Measurements from ENCODE around the gene MADD. TPM values are rescaled to one million over a fixed set of nuclear protein-coding genes. Genes with fewer than 3 reads are reported as not detected.

MADD gene
- total and polyA plus RNA-seq, 10 of the 15 experiments (the other 5 are each of a cell fraction or from before 2014, with no cell fraction given): 0.47 to 35.4 (median 17.6) TPM

DNA sequence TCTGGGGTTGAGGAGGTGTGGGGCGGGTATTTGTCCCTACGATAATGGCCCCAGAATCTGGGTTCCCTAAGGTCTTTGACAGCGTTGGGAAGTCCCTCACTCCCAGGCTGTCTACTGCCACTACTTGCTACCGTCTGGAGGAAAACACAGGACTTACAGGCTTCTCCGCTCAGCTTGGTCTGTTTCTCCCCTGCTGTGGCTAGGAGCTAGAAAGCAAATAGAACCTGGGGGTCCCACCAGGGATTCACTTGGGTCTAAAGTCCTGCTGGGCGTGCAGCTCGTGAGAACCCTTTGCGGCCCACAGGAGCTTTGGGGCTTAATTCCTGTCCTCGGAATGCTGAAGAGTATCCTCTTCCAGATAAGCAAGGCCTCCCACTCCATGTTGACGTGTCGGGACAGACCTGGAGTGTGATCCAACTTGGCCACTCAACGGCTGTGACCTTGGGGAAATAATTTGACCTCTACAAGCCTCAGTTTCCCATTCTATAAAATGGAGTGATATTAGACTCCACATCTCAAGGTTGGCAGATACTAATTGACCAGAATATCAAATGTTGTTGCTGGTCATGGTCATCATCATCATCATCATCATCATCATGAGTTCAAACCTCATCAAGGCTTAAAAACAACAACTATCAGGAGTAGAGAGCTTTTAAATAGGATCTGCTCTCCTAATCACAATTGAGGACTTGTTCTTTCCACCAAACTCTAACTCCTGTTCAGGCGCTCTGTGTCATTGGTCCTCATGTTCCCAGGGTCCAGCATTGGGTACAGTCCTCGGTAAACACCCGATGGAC lies 84.2 kb downstream of the MADD start:
- intact Hi-C loops (cut with micrococcal nuclease; ENCODE audit: unreplicated experiment) (no loop called here), in situ Hi-C loops (cut with MboI) (no loop called here)
- H4K20me1 ChIP-seq (ENCODE audit: control insufficient read depth, insufficient read depth): no peaks in the 10 kb centered on the region
- SMC1A ChIA-PET (ENCODE audit: uncharacterized antibody, unreplicated experiment): no interaction called here
- no peaks in the 10 kb centered on the region for H3K4me1 ChIP-seq (ENCODE audit: control insufficient read depth, insufficient read depth, low read length)
- no peak for DNase-seq (ENCODE audit: low read depth, low spot score)
- H3K9ac ChIP-seq (ENCODE audit: control insufficient read depth, insufficient read depth, low read length): no peak overlapping the region
- RAD21 ChIA-PET (ENCODE audit: unreplicated experiment): no interaction called here
- CTCF ChIA-PET: no interaction called here
- H3K4me3 ChIP-seq: no peak overlapping the region
- H3K4me2 ChIP-seq (ENCODE audit: control insufficient read depth, insufficient read depth): no peak overlapping the region
- no peak for FAIRE-seq
- no peaks in the 10 kb centered on the region for H3K79me2 ChIP-seq (ENCODE audit: control insufficient read depth, insufficient read depth, low read length)
- no peak for ATAC-seq
- BruUV-seq (replicated peaks): no TSS peak
- H3K9me3 ChIP-seq (replicated peaks; ENCODE audit: control insufficient read depth, insufficient read depth, low read length): no peaks in the 10 kb centered on the region; the same call in 2 of the 3 replicates
- H2AFZ ChIP-seq (ENCODE audit: control insufficient read depth, low read depth, low read length): no peak overlapping the region
- H3K27me3 ChIP-seq (replicated peaks in 1 of 2; ENCODE audit: control insufficient read depth in 2 of 2, insufficient read depth in 2 of 2, low read length in 1 of 2): no peaks in the 10 kb centered on the region
- no peak for TF ChIP-seq NFXL1 (IDR thresholded peaks at IDR 0.05; ENCODE audit: borderline replicate concordance)
- TF ChIP-seq SMC3 (IDR thresholded peaks at IDR 0.05; ENCODE audit: borderline replicate concordance, low read length): no peak
- no peak for TF ChIP-seq NFIC (IDR thresholded peaks at IDR 0.05; ENCODE audit: low read depth, low read length)
- TF ChIP-seq USF1 (IDR thresholded peaks at IDR 0.05; ENCODE audit: borderline replicate concordance, extremely low read length, insufficient read depth, low read depth, low read length): no peak
- TF ChIP-seq EGR1 (IDR thresholded peaks at IDR 0.05; ENCODE audit: borderline replicate concordance in 1 of 2, low read depth in 2 of 2, low read length in 2 of 2): no peak
- TF ChIP-seq, protein P1, sequence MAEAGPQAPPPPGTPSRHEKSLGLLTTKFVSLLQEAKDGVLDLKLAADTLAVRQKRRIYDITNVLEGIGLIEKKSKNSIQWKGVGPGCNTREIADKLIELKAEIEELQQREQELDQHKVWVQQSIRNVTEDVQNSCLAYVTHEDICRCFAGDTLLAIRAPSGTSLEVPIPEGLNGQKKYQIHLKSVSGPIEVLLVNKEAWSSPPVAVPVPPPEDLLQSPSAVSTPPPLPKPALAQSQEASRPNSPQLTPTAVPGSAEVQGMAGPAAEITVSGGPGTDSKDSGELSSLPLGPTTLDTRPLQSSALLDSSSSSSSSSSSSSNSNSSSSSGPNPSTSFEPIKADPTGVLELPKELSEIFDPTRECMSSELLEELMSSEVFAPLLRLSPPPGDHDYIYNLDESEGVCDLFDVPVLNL (IDR thresholded peaks at IDR 0.05; ENCODE audit: low read depth, low read length): no peak
- no peak for TF ChIP-seq WRNIP1 (IDR thresholded peaks at IDR 0.05; ENCODE audit: borderline replicate concordance, low read depth, low read length)
- no peak for TF ChIP-seq CEBPB (IDR thresholded peaks at IDR 0.05; ENCODE audit: borderline replicate concordance in 1 of 2, low read depth in 2 of 2, low read length in 2 of 2)
- no peak for TF ChIP-seq PAX5 (IDR thresholded peaks at IDR 0.05; ENCODE audit: borderline replicate concordance, low read depth, low read length)
- TF ChIP-seq NR2C2 (IDR thresholded peaks at IDR 0.05; ENCODE audit: borderline replicate concordance, control insufficient read depth, insufficient read length, low read depth): no peak
- TF ChIP-seq RELA (IDR thresholded peaks at IDR 0.05; ENCODE audit: borderline replicate concordance, partially characterized antibody): no peak
- H3K36me3 ChIP-seq (ENCODE audit: control insufficient read depth in 2 of 2, insufficient read depth in 2 of 2, low read length in 1 of 2): peaks cover under 1 to 3% of the 10 kb centered on the region in 2 experiments; a peak in 3 of 4 replicates
- no peak overlapping the region for H3K27ac ChIP-seq (ENCODE audit: control insufficient read depth, insufficient read depth)
- POLR2A ChIA-PET: no interaction called here
- WGBS (ENCODE audit: insufficient coverage, insufficient replicate concordance, low lambda C conversion rate, missing lambda C conversion rate): 89% methylated on average over 15 of the region's 15 CpGs

All from GM12878 (cell line).